AG08395 (cell line): ENCODE data around the gene ZNF770.

Experiments
- DNase-seq: peaks from one replicate; pipeline ENCODE4 v3.0.0; 2012; ENCODE audit warnings: mixed read lengths, low spot score

Gene ZNF770, protein sequence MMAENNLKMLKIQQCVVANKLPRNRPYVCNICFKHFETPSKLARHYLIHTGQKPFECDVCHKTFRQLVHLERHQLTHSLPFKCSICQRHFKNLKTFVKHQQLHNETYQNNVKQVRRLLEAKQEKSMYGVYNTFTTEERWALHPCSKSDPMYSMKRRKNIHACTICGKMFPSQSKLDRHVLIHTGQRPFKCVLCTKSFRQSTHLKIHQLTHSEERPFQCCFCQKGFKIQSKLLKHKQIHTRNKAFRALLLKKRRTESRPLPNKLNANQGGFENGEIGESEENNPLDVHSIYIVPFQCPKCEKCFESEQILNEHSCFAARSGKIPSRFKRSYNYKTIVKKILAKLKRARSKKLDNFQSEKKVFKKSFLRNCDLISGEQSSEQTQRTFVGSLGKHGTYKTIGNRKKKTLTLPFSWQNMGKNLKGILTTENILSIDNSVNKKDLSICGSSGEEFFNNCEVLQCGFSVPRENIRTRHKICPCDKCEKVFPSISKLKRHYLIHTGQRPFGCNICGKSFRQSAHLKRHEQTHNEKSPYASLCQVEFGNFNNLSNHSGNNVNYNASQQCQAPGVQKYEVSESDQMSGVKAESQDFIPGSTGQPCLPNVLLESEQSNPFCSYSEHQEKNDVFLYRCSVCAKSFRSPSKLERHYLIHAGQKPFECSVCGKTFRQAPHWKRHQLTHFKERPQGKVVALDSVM

DNA sequence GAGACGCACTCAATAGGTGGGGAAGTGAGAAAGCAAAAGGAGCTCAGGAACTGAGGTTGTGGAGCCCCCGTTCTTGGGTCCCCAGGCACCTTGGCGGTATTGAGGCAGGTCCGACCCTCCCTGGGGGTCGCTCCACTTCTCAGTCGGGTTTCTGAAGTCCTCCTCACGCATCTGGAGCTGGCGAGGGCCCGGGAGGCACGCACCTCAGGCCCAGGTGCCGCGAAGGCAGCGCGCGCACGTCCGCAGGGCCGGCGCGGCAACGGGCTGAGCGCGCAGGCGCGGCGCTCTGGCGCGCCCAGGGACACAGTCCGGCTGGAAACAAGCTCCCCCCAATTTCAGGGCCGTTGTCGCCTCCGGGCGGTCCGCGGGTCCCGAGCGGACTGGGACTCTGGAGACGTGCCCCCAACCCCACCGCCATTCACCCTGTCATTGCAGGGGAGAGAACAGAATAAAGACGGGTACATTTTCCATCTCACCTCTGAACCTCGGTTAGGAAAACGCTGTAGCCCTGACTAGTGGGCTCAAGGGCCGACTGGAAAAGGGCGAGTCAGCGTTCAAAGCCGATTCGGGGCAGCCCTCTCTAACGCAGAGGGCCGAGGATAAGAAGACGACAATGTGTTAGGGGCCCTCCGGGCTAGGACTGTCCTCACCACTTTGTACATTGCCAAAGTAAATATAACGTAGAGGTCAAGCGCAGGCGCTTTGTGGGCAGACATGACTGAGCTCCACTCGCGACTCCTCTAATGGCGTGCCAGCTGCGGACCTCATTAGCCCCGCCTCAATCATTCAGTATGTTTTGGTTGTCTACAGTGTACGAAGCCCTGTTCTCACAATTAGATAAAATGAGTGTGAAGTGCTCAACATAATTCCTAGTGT, at the start of gene ZNF770:
Gene ZNF770 (minus strand): TSS at position 261 of the 876 bp plus-strand sequence. CDS start 4,853 bp downstream, outside the sequence.
- peak; percentile 94 for DNase-seq

DNA sequence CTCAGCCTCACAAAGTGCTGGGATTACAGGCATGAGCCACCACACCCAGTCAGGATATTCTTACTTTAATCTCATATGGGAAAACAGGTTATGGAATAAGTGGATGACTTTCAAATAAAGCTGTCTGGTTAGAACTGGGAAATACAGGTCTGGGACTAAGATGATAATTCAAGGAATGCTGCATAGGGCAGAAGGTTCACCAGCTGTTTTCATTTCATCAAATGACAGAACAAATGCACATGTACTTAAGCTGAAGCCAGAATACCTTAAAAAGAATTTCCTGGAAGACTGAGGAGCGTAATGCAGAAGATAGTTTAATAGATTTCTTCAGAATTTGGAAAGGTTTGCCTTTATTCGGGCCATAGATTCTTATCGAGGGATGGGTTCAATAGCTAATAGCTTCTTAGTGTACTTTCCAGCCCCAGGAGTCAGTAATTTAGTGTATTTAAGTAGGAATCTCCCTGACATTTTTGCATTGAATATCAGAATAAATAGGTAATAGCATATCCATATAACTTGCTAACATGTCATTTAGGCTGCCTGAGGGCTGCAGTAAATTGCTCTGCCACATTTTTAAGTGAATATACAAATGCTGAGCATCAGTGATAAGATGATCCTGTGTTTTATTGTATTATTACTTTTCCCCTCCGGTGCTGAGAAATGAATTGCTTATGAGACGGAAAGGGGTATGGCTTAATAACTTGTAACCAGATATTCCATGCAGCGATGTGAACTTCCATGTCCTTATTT, 40.3 kb upstream of the ZNF770 start:
- no peak for DNase-seq

DNA sequence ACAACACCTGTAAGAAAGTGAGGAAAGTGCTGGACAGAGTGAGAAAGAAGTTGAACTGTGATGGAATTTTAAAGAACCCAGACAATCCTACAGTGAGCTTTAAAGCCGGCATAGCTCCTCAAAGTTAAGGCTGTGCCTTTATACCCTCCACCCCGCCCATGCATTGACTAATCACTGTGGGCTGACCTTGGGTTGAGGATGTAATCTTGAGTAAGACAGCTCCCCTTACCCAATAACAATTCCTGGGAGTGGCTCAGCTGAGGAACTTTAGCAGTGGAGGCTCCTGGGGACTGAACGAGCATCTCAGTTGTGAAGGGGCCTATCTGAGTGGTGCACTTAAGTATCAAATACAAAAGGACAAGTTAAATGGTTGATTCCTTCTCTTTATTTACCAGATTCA, 35.7 kb upstream of the ZNF770 start:
- DNase-seq = no peak

DNA sequence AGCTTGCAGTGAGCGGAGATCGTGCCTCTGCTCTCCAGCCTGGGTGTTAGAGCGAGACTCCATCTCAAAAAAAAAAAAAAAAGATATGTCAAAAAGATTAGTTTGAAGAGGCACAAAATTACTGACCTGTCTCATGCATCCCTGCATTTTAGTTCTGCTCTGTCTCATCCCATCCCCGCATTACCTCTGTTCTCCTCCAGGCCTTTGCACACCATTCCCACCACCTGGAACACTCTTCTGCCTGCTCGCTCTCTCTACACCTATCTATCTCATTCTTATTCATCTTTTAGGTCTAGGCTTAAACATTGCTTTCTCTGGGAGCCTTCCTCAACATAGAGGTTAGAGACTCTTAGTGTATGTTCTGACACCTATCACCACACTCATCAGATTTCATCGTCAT, 32.9 kb upstream of the ZNF770 start:
- DNase-seq = no peak

DNA sequence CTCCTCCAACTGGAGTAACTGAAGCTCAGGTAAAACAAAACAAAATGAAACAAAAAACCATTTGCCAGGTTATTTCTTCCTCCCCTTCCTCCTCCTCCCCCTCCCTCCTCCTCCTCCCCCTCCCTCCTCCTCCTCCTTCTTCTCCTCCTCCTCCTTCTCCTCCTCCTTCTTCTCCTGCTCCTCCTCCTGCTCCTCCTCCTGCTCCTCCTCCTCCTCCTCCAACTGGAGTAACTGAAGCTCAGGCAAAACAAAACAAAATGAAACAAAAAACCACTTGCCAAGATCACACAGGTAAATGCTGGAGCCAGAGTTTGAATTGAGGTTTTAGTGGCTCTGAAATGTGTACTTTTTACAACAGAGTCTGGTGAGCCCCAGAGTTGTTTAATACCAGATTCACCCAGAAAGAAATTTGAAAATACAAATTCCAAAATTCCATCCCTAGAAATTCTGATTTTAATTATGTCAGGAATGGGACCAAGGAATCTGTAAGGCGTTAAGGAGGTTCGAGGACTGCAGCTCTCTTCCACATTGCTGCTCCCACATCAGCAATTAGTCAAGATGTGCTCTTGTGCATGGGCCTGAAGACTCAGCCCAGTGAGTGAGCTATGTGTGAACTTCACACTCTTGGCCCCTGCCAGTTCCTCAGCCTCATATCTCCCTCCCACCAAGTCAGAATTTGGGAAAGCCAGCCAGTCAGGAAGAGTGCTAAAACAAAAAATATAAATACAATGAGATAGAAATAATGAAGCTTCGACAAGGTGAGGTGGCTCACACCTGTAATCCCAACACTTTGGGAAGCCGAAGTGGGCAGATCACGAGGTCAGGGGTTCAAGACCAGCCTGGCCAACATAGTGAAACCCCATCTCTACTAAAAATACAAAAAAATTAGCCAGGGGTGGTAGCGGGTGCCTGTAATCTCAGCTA, 31.6 kb upstream of the ZNF770 start:
- no peak for DNase-seq

DNA sequence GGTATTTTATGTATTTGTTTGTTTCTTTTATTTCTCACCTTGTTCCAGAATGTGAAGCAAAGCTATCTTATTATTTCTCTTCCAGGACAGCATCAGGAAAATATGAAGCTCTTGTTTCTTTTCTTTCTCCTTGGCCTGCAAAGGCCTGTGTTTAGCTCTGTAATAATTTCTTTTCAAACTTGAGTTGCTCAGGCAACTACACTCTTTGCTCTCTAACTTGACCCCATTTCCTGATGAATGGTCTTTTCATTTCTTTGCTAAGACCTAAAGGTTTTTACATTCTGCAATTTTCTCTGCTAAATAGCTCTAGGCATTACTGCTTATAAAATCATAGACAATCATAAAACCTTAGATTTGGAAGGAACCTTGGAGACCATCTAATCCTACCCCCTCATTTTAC, 26.2 kb upstream of the ZNF770 start:
- no peak for DNase-seq

DNA sequence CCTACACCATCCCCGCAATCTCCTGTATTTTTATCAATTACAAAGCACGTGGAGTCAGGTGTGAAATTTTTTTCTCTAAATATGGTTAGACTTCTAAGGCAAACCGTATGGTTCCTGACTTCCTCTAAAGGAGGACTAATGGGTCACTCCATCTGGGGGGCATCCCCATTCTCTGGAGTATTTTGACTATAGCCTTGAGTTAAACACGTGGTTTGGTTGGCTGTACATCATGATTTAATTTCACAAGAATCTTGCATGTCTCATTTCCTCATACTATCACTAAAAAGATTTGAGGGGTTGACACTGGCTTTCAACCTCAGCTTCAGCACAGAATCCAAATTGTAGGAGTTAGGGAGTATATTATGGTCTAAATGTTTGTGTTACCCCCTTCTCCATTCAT, 25.3 kb upstream of the ZNF770 start:
- DNase-seq = no peak

DNA sequence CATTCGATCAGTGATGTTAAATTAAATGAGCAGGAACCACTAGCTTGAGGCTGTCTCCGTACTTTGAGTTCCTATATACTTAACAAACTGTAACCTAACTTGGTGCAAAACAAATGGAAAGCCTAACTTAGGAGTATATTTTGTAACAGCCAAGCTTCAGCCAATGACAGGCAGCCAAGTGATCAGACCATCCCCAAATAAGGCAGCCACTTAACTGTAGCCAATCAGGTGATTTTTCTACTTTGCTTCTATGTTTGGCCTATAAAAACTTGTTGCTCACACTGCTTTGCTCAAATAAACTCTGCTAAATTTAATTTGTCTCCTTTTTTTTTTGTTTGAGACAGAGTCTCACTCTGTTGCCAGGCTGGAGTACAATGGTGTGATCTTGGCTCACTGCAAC, 19.3 kb upstream of the ZNF770 start:
- no peak for DNase-seq

DNA sequence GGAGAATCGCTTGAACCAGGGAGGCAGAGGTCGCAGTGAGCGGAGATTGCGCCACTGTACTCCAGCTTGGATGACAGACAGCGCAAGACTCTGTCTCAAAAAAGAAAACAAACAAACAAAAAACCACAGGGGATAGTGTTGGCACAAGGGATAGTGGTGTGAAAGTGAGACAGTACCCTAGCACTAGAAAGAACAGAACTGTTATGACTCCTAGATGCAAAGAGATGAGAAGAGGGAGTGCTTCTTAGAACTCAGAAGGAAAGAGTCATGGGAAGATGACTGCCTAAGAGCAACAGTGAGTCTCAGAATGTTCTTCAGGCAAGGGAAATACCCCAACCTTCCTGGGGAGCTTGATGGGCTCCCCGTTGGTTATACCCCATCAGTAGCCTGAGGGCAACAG, 17.8 kb upstream of the ZNF770 start:
- no peak for DNase-seq

DNA sequence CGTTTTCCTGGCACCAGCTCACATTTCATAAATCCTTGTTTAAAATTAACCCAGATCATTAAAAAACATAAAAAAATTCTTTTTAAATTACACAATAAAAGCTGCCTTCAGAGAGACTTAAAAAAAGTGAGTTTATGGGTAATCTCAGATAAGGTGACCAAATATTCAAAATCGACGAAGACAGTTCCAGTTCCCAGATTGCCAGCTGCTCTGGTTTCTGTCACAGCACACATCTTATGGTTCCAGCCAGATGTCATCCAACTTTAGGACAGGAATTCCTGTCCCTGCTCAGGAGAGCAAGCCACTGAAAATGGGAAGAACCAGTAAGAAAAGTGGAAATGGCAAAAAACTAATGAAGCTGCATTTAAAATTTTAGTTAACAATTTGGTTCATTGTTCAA, 15.8 kb upstream of the ZNF770 start:
- no peak for DNase-seq

DNA sequence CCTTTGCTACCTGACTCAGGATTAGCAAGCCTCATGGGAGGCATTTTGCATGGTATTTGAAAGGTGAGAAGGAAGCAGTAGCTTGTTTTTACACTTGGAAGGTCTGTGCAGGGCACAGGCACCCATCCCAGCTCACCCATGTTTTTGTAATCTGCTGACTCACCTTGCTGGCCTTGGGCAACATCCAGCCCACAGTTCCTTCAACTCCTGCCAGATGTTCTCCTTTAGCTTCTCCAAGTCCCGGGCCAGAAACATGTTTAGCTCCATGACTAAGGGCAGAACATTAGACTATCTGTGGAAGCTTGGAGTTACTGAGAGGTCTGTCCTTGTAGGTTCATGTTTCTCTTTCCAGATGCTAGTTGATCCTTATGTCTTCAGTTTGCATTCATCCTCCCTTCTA, 12.4 kb upstream of the ZNF770 start:
- peak; percentile 84 for DNase-seq

DNA sequence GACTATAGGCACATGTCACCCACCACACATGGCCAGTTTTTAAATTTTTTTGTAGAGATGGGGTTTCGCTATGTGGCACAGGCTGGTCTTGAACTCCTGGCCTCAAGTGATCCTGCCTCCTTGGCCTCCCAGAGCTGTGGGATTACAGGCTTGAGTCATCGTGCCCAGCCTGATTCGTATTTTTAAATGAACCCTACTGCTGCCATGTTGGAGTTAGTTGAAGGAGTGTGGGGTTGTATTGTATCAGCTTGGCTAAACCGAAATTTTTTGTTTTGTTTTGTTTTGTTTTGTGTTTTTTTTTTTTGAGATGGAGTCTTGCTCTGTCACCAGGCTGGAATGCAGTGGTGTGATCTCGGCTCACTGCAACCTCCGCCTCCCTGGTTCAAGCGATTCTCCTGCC, 11.8 kb upstream of the ZNF770 start:
- DNase-seq = no peak

DNA sequence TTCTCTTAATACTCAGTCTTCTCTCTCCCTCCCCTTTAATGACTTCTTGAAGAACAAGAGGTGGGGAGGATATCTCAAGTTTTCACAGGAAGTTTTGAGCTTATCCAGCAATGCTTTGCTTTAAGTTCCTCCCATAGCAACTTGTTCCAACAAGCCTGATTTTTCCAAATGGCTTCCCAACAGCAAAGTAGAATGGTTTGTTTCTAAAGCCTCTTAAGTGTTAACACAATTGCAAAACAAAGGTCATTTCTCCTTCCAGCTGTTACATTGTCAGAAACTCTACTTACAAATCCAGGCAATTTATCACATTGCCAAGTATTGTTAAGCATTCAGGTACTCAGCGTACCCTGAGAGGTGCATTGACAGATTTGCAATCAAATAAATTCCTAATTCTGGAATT, 6.8 kb upstream of the ZNF770 start:
- no peak for DNase-seq

DNA sequence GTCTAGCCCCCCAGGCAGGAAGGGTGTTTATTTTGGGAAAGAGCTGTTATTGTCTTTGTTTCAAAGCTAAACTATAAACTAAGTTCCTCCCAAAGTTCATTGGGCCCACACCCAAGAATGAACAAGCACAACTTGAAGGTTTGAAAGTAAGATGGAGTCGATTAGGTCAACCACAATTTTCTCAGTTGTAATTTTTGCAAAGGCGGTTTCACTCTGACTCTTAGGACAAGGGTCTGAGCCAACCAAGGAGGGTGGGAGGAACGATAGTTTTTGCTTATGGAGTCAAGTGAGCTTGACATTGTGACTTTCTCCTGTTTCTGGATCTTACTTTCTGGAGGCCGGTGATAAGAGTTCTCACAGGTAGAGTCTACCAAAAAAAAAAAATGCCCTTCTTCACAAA, 5.8 kb upstream of the ZNF770 start:
- DNase-seq = no peak

DNA sequence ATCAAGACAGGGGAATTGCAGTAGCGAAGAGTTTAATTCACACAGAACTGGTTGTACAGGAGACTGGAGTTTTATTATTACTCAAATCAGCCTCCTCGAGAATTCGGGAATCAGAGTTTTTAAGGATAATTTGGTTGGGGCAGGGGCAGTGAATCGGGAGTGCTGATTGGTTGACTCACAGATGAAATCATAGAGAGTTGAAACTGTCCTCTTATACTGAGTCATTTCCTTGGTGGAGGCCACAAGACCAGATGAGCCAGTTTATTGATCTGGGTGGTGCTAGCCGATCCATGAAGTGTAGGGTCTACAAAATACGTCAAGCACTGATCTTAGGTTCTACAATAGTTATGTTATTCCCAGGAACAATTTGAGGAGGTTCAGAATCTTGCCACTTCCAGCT, 5.3 kb upstream of the ZNF770 start:
- no peak for DNase-seq

DNA sequence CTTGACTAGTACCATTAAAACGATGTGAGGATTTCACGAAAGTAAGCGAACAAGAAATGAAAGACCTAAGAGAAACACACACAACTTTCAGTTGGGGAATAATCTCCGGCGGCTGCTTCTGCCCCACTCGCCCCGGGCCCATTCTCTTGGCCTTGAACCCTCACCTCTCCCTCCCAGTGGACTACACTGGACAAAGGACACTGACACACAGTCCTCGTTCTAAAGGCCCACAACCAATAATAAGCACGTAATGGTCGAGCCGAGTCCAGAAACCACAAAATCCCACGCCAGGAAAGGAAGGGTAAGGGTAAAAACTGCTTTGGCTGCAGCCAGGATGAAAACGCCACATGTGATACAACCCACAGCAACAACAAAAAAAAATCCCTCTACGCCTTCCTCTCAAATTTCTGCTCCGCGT, 469 bp downstream of the ZNF770 start:
- peak; percentile 5 for DNase-seq

DNA sequence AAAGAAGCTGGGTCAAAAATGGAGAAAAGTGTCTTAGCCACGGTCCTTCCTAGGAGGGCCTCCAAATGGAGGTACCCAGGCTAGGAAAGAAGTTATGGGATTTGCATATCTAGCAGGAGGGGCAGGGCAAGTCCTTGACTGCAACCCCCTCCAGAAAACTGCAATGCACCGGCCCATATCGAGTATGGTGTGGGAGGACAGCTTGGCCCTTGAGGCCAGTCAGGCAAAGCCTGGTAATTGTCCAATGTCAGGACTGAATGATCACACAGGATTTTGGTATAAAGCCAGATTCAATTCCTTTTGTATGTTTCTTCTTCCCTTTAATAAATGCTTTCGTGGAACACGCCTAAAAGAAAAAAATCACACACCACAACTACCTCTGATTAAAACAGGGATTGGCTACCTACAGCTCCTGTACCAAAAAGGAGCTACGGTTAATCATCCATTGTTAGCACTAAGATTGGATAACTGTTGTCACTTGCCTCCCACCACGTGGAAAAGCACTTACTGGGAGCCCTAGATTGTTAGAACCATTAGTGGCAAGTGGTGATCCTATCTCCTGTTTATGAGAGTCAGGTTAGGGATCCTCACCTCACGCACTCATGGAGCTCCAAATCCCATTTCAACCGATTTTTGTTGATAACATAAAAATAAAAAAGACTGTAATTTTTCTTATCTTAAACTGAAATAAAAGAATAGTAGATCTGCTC, 1.2 kb downstream of the ZNF770 start:
- DNase-seq = no peak

DNA sequence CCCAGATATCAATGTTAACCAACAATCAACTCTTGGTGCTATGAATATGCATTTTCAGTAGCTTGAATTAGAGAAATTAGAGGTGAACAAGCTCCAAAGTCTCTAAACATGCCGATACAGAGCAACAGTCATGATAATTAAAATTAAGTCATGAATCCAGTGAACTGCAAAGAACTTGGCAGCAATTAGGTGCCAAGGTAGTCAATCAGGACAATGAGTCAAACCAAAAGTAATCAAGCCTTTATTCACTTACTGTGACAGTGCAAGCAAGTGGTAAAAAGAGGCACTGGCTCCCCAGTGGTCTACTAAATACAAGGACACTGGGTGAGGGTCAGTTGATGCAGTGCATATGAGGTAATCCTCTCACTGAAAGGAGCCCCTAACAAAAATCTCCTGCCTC, 1.8 kb downstream of the ZNF770 start:
- DNase-seq = no peak

DNA sequence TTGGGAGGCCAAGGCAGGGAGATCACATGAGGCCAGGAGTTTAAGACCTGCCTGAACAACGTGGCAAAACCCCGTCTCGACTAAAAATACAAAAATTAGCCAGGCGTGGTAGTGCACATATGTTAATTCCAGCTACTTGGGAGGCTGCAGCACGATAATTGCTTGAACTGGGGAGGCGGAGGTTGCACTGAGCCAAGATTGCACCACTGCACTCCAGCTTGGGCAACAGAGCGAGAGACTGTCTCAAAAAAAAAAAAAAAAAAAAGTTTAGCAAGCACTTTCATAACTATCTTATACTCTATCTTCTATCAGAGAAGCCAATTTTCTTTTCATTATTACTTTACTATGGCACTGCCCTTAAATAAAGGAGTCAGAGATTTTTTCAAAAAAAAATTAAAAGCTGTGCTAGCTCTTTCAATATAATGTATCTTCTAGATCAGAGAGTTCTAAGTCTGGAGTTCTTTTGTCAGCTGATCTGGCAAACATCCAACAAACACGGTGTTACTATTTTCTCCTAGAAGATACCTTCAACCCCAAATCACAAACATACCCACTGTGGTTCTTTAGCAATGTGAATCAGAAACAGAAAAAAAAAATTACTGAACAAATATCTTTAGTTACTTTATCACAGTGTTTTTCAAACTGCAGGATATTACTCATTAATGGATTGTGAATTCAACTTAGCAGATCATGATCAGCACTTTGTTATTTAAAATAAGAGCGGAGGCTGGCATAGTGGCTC, 3.0 kb downstream of the ZNF770 start:
- no peak for DNase-seq
